Stimulated activated CD8-positive, alpha-beta memory T cell treated with anti-CD3 and anti-CD28 coated beads, Interleukin-15, amount 100 ng/mL, for 24 hours (primary cell): ENCODE results near the gene SYNDIG1.

Experiments used
- DNase-seq: peaks from one replicate; pipeline ENCODE4 v3.0.0-alpha.2; 2020; ENCODE audit warnings: low read depth

SYNDIG1 gene

GRCh38 chr20:24529369-24529719 is 59.9 kb downstream of the SYNDIG1 start:
- no peak for DNase-seq

DNA sequence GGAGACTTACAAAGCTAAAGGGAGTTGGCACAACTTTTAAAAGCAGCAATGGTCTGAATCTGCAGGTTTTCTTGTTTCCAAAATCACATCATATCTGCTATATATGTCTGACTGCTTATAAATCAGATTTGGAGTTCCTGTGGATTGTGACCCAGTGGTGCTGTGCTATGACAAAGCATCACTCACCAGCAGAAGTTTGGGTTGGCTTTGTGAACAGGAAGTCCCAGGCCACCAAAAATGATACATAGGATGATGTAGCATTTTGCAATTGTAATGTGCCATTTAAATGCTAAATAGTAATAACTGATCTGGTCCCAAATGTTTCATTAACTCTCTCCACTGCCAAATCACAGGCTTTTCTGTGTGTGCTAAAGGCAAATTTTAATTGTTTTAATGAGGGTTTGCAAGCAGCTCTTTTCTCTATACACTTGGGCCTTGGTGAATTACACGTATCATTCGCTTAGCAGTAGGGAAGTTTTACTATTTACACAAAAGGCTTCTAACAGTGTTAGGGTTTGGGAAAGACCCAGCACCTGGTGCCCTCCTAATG is 60.8 kb downstream of the SYNDIG1 start:
- no peak for DNase-seq

- DNase-seq, result no peak
These were observed 61.8 kb downstream of the SYNDIG1 start for GRCh38 chr20:24531202-24531601.

DNA sequence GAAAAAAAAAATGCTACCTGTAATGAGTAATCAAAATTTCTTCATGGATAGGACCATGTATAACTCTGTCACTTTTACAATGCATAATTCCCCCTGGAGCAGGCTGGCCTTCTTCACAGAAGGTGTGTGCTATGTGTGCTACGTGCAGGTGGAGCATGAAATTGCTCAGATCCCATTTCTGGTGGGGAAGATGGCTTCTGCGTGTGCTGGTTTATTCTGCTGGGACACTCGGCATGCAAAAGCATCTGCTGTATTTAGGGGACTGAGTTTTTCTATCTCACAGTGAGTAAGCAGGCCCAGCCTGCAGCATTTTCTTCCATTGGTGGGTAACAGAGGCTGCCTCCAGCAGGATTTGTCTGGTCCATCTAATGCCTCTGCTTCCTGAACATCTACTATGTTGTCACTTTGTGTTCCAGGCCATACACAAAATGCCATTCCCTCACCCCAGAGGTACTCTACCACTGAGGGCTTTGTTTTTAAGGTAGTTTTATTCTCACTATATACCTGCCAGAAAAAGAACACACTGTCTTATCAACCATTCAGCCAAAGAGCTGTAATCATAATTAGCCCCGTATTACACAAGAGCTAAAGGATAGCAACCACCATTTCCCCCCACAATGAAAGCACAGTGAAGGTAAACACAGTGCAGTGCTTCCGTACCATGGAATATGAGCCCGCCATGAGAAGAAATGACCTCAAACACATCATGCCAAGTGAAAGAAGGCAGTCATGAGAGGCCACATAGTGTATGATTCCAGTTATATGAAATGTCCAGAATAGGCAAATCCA is 62.4 kb downstream of the SYNDIG1 start:
- no peak for DNase-seq

DNA sequence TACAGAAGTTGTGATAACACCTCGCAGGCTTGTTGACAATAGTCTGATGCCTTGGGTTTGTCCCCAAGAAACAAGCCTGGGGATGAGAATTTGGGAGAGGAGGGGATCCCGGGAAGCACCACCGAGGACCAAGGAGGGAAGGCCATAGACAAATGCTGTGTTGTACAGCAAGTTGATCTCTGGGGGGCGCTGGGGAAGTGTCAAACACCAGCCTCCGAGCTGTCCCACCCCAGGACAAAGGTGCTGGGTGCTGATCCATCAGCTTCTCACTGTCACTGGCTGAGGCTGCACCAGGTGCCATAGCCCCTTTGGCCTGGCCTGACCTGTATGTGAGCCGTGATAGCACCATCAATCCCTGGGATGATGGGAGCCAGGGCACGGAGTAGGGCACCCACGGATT is 64.0 kb downstream of the SYNDIG1 start:
- no peak for DNase-seq

GRCh38 chr20:24534282-24534681 is 64.9 kb downstream of the SYNDIG1 start:
- DNase-seq, result no peak

GRCh38 chr20:24535941-24536730 is 66.7 kb downstream of the SYNDIG1 start:
- DNase-seq, result no peak

DNA sequence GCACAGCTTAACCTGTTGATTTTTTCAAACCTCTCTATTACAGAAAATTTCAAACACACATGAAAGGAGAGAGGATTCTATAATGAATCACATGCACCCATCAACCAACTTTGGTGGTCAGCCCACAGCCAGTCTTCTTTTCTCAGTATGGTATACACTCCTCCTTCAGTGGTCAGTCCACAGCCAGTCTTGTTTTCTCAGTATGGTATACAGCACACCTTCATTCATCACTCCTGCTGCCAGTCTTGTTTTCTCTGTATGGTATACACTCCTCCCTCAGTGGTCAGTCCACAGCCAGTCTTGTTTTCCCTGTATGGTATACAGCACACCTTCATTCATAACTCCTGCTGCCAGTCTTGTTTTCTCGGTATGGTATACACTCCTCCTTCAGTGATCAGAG is 67.8 kb downstream of the SYNDIG1 start:
- no peak for DNase-seq

DNA sequence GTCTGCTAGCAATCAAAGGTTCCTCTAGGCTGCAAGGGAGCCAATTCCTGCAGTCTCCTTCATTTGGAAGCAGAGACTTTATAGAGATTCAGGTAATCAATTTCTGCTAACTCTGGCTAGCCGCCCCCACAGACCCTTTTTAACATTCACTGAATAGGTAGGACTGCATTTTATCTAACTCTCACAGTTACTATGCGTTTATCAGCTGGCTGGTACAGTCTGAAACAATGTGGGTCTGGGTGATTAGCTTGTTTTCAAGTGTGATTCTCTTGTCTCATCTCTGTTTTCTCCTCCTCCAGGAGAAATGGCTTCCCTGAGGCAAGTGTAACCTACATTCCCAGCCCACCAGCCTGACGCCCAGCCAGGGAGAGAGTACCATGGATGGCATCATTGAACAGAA is 73.3 kb downstream of the SYNDIG1 start:
- DNase-seq, result no peak

GRCh38 chr20:24543168-24543567 is 73.7 kb downstream of the SYNDIG1 start:
- no peak for DNase-seq

DNA sequence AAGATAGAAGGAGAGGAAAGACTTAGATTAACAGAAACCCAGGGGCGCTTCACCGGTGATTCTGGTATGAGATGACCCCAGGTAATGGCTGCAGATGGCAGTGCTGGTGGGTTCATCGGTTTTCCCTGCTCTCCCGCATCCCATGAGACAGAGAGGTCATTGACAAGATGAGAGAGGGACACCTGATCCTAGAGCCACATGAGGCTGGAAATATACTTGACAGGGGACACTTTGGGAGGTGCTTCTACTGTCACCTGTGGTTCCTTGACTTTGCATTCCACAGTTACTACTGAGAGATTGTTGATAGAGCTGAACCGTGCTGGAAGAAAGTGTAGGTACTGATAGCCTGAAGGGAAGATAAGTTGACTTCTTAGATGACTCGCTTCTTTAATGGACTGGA is 74.3 kb downstream of the SYNDIG1 start:
- no peak for DNase-seq

DNA sequence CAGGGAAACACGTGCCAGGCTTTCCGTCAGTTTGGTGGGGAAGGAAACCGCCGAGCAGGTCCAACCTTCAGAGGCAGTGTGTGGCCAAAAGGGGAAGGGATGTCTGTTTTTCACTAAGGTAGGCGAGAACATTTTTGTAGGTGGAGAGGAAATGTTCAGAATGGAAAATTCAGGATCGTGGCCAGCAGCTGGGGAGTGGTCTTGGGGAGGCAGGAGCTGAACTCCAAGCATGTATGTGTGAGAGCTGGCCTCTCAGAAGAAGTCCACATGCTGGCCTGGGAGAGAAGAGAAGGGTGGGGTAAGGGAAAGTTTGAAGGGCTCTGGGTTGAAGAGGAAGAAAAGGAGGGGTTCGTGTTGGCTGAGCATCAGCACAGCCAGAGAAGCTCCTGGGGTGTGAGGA is 74.9 kb downstream of the SYNDIG1 start:
- no peak for DNase-seq

- DNase-seq, result no peak
These were observed 75.7 kb downstream of the SYNDIG1 start for GRCh38 chr20:24545168-24545567.

DNA sequence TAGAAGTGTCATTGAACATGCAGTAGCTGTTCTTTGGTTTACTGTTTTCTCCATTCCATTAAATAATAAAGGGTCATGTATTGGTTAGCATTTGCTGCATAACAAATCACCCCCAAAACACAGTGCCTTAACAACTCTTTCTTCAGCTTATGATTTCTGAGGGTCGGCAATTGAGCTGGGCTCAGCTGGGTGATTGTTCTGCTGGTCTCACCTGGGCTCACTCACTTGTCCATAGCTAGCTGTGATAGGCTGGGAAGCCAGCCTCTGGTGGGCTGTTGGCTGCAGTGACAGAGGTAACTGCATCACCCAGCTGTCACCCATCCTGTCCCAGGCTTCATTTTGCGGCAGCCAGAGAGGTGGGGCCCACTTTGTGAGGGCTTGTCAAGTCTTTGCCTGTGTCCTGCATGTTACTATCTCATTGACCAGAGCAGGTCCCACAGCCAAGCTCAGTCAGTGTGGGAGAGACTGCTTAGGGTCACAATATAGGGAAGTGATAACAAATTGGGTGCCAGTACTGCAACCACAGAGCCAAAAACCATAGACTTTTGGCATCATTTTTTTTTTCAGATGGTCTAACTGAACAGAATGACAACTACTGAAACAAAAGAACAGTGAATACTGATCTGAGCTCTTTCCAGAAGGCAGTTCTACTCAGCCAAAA is 76.9 kb downstream of the SYNDIG1 start:
- DNase-seq, result no peak

DNA sequence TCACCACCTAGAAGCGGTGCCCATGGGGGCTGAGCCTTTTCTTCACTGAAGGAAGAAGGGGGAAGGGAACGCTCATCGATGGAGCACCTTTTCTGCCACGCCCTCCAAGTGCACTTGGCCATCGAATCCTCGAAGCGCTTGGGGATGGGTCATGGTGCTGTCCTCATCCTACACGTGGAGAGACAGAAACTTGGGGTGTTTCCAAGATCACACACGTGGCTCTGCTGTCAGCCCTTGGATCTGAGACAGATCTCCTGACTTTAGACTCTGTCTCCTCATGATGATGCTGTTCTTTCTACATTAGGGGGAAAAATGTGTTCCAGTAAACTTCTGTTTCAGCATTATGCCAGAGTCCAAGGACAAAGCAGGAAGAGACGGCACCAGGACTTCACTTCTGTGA is 78.5 kb downstream of the SYNDIG1 start:
- no peak for DNase-seq

DNA sequence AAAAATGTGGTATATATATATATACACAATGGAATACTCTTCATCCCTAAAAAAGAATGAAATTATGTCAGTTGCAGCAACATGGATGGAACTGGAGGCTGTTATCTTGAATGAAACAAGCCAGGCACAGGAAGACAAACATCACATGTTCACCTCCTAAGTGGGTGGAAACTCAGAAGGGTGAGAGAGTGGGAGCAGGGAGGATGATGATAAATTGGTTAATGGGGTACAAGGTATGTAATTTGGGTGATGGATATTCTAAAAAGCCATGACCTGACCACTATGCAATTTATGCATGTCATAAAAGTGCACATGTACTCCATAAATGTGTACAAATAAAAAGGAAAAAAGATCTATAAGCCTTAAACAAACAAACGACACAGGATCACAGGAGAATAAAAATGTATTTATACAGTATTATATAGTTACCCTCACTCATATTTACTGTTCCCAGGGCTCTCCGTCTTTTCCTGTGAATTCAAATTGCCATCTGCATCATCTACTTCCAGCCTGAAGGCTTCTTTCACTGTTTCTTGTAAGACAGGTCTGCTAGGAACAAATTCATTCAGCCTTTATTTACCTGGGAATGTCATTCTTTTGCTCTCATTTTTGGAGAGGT is 89.8 kb downstream of the SYNDIG1 start:
- DNase-seq, result no peak

DNA sequence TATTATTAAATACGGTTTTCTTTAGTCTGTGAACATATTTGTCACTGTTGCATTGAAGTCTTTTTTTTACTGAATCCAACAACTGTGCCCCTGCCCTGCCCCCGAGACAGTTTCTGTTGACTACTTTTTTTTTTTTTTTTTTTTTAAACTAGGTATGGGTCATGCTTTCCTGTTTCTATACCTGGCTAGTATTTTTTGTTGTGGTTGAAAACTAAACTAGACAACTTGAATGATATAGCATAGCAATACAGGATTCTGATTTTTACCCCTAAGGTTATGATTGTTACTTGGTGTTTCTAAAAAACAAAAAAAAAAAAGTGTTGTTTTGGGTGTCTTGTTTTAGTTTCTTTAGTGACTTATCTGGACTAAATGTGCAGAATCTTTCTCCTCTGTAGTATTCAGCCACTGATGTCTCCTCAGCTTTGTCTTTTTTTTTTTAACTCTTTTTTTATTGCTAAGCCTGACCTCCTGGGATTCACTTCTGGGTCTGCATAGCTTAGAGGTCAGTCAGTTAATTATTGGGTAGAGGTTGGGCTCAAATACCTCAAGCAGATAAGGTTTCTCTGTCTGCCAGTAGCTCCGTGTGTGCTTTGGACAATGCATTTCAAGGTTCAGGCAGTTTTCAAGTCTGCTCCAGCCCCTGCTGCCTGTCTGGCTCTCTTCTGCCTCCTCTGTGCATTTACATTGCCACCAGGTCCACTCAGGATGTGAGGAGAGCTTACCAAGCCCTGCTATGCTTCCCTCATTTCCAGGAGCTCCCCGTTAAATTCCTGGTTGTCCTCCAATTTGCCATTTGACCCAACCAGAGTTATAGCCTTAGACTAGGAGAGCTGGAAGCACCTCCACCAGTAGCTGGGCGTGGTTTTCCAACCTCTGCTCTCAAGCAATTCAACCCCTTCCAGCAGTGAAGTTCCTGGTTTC is 91.4 kb downstream of the SYNDIG1 start:
- no peak for DNase-seq

- DNase-seq, result no peak
These were observed 96.5 kb downstream of the SYNDIG1 start for GRCh38 chr20:24565835-24566351.

- DNase-seq, result no peak
These were observed 97.2 kb downstream of the SYNDIG1 start for GRCh38 chr20:24566656-24567055.

- DNase-seq, result no peak
These were observed 98.1 kb downstream of the SYNDIG1 start for GRCh38 chr20:24567508-24567907.

DNA sequence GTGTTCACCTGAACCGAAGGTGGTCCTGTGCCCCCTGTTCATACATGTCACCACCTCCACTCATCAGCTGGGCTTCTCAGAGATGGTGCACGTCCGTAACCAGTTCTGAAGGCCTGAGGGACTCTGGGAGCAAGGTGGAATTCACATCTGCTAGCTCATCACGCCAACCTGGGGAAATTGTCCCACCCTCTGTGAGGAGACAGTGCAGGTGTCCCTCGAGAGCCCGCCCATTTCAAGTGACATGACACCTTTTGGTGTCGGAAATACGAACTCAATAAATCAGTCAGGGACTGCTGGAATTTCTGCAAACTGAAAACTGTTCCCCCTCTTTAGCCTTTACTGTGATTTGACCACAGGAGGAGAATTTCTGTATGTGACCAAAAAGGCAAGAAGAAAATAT is 99.4 kb downstream of the SYNDIG1 start:
- DNase-seq, result no peak
